GM12801 (cell line): ENCODE measurements around the gene ATRNL1.

Experiments used
- CTCF ChIP-seq: IDR thresholded peaks from one replicate; pipeline ENCODE4 v1.5.1; 2011; ENCODE audit warnings: control low read depth; ENCODE audit not compliant: insufficient read length; ENCODE audit errors: extremely low read depth

Gene ATRNL1

GRCh38 chr10:115525141-115525540 lies 432.0 kb downstream of the ATRNL1 start:
- TF ChIP-seq CTCF: no peak

GRCh38 chr10:115539142-115539762 lies 446.1 kb downstream of the ATRNL1 start:
- TF ChIP-seq CTCF: no peak

- TF ChIP-seq CTCF: no peak
These were observed 462.8 kb downstream of the ATRNL1 start for GRCh38 chr10:115555887-115556402.

GRCh38 chr10:115558252-115558651 lies 465.1 kb downstream of the ATRNL1 start:
- no peak for TF ChIP-seq CTCF

- TF ChIP-seq CTCF: no peak
These were observed 473.7 kb downstream of the ATRNL1 start for GRCh38 chr10:115566867-115567266.

GRCh38 chr10:115572740-115573455 lies 479.7 kb downstream of the ATRNL1 start:
- no peak for TF ChIP-seq CTCF

GRCh38 chr10:115580239-115580638 lies 487.1 kb downstream of the ATRNL1 start:
- no peak for TF ChIP-seq CTCF
